DND-41 (cell line): ENCODE measurements around the gene EIPR1.

Source experiments
- CTCF ChIP-seq: IDR thresholded peaks from 2 replicates; pipeline ENCODE4 v1.5.1; 2012; ENCODE audit warnings: borderline replicate concordance, low read length, moderate library complexity, mild to moderate bottlenecking; ENCODE audit not compliant: poor library complexity, severe bottlenecking; ENCODE audit errors: extremely low read depth
- EZH2 ChIP-seq: IDR thresholded peaks from 3 replicates; pipeline ENCODE4 v1.6.1; 2012; ENCODE audit warnings: borderline replicate concordance, low read depth, mild to moderate bottlenecking, moderate library complexity, low read length, inconsistent platforms; ENCODE audit not compliant: severe bottlenecking

DNA sequence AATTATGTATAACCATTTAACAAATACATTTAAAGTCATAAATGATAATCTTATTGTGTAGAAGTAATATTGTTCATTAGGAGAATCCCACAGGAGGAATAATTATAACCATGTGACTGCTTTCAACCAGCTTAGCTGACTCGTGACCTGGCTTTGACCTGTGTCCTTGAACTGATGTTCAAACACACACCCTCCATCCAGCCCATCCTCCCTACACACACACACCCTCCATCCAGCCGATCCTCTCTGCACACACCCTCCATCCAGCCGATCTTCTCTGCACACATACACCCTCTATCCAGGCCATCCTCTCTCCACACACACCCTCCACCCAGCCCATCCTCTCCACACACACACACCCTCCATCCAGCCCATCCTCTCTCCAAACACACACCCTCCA lies 83.5 kb downstream of the EIPR1 start:
- TF ChIP-seq CTCF (no peak), EZH2 (no peak)
